DMS79 (cell line): ENCODE measurements around the gene DCAF17.
"Not testable (repeated sequence)": the region's sequence is repeated elsewhere in the genome, so short reads cannot be mapped to it uniquely, and the experiment has no call there.

ENCODE experiments used
- DNase-seq: peaks from one replicate; lab custom pipeline; 2025; lab: John Stamatoyannopoulos, UW

DCAF17 gene

DNA sequence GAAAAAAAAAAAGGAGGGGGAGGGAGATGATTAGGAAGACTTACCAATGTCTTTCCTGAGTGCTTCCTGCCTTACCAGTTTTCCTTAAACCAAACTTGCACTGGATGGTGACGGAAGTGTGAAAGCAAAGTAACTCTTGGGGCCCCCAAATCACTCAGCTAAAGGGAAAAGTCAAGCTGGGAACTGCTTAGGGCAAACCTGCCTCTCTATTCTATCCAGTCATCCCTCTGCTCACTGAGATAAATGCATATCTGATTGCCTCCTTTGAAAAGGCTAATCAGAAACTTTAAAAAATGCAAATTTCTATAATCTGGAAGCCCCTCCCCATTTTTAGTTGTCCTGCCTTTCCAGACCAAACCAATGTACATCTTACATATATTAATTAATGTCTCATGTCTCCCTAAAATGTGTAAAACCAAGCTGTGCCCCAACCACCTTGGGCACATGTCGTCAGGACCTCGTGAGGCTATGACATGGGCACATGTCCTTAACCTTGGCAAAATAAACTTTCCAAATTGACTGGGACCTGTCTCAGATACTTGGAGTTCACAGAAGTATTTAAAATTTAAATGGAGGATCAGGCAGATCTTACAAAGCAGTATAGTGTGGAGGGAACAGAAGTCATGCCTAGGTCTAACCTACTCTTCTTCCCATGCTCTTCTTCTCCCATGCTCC, 81.0 kb downstream of the DCAF17 start:
- no peak for DNase-seq

DNA sequence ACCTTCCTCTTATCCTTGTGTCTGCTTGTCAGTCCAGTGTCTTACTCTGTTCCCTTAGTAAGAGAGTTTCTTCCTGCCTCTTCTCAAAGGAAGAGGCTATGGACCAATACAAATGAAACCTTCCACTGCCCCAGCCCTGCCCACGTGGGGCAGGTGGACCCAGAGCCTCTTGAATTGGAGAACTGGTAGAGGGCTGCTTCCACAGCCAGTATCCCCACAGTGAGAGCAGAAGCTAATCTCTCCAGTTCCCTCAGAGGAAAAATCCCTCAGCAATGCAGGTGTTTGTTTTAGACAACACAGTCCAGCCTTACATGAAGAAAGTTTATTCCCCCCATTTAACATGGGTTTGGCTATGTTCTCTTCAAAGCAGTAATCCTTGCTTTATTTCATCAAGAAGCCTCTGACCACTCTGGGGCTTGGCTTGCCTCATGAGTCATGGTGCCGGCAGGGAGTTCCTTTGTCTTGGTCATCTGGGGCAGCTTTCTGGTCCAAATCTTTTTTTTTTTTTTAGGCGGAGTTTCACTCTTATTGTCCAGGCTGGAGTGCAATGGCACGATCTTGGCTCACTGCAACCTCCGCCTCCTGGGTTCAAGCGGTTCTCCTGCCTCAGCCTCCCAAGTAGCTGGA, 81.8 kb downstream of the DCAF17 start:
- DNase-seq: no peak

DNA sequence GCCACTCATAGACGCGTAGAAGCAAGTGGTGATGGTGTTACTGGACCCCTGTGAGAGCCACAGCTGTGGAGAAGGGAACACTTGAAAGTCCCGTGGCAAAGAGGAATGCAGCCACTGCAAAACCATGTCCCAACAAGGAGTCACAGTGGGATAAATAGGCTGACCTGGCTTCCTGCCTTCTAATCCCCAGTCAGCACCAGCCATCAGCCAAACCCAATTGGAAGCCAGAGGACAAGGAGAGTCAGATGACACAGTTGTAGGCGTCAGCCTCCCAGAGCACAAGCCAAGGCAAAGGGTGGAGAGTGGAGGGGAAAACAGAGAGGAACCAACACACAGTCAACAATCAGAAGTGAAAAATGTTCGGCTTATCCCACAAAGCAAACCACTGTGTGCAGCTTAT, 82.8 kb downstream of the DCAF17 start:
- DNase-seq: no peak

GRCh38 chr2:171520471-171520870, 86.4 kb downstream of the DCAF17 start:
- no peak for DNase-seq

GRCh38 chr2:171521361-171522051, 87.5 kb downstream of the DCAF17 start:
- no peak for DNase-seq

GRCh38 chr2:171522052-171522787, 88.2 kb downstream of the DCAF17 start, which contains the start of gene CYBRD1:
Gene CYBRD1, plus strand, starts transcription at chr2:171522474. Its CDS starts 72 bp downstream, at chr2:171522546.
- no peak for DNase-seq

DNA sequence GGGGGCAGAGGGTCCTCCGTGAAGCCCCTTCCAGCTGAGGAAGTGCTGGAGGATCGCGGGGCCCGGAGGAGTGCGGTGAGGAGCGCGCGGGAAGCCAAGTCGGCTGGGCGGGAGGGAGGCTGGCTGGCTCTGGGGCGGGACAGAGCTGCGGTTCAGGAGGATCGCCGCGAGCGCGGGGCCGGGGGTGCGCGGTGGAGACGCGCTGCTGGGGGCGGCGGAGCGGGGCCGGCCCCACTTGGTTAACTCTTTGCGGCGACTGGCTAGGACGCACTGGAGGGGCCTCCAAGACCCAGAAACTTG, 88.7 kb downstream of the DCAF17 start:
- DNase-seq: no peak

- DNase-seq: no peak
Measured at GRCh38 chr2:171523088-171524017, 89.3 kb downstream of the DCAF17 start.

DNA sequence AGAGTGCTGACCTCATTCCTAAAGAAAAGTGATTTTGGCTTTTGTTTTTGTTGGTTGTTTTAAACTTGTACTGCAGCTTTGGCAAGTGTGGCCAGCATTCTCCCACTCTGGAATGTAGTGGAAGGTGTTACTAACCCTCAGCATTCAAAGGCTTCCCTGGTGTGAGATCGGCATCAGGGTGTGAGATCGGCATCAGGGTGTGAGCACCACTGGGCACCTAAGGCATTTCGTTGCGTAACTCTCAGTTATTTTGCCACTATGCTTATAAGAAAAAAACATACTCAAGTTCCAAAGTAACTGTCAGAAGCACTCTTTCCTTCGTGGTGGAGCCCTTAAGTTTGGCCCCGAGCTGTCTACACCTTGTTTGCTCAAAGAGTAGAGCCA, 90.0 kb downstream of the DCAF17 start:
- no peak for DNase-seq

DNA sequence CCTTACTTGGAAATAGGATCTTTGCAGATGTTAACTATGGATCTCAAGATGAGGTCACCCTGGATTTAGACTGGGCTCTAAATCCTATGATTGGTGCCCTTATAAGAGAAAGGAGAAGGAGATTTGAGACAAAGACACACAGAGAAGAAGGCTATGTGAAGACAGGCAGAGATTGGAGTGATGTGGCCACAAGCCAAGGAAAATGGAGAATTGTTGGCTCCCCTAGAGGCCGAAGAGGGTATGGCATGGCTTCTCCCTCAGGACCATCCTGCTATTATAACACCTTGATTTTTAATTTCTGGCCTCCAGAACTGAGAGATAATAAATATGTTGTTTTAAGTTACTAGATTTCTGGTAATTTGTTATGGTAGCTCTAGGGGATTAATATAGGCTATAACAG, 95.9 kb downstream of the DCAF17 start:
- no peak for DNase-seq

GRCh38 chr2:171530378-171530777, 96.4 kb downstream of the DCAF17 start:
- DNase-seq: no peak

DNA sequence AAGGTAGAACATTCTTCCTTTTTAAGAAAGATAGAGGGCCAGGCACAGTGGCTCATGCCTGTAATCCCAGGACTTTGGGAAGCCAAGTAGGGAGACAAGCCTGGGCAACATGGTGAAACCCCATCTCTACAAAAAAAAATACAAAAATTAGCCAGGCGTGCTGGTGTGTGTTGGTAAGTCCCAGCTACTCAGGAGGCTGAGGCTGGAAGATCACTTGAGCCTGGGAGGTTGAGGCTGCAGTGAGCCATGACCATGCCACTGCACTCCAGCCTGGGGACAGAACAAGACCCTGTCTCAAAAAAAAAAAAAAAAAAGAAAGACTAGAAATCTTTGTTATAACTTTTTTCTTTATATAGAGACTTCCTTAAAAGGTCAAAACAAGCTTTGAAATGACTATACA, 96.8 kb downstream of the DCAF17 start:
- DNase-seq: not testable (repeated sequence)

DNA sequence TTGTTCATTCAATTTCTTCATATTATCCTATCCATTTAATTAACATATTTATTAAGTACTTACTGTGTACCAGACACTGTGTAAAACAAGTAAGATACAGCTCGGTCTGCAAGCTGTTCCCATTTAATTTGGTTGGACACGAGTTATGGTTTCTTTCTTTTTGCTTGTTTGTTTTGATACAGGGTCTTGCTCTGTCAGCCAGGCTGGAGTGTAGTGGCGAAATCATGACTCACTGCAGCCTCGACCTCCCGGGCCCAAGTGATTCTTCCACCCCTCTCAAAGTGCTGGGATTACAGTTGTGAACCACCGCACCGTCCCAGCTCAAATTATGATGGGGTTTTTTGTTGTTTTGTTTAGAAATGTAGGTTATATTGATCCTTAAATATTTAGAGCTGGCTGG, 97.3 kb downstream of the DCAF17 start:
- DNase-seq: no peak

GRCh38 chr2:171531836-171532450, 97.9 kb downstream of the DCAF17 start:
- DNase-seq: no peak

- DNase-seq: no peak
Measured at GRCh38 chr2:171533331-171533730, 99.3 kb downstream of the DCAF17 start.
